GM23338 (cell line): ENCODE data around the gene MAST2.

Source experiments
- NANOG ChIP-seq: IDR thresholded peaks from 2 replicates; pipeline ENCODE4 v1.6.1; 2016; ENCODE audit warnings: antibody characterized with exemption, borderline replicate concordance
- POLR2AphosphoS5 ChIP-seq: IDR thresholded peaks from 2 replicates; pipeline ENCODE4 v1.6.1; 2016; ENCODE audit warnings: antibody characterized with exemption, low read depth
- STAT1 ChIP-seq: IDR thresholded peaks from one replicate; pipeline ENCODE4 v1.6.1; 2016; ENCODE audit warnings: antibody characterized with exemption; ENCODE audit not compliant: unreplicated experiment
- TF ChIP-seq, protein P1 (sequence below), 2 experiments: fragments of 200-600 bp in 1 of 2; sonication (generic) in 1 of 2; conservative IDR thresholded peaks; 2 replicates each; pipeline versions ENCODE4 v1.5.1 to v1.6.1; 2016 to 2017; ENCODE audit warnings: antibody characterized with exemption in 2 of 2, low read depth in 2 of 2, mild to moderate bottlenecking in 2 of 2, moderate library complexity in 1 of 2

DNA sequence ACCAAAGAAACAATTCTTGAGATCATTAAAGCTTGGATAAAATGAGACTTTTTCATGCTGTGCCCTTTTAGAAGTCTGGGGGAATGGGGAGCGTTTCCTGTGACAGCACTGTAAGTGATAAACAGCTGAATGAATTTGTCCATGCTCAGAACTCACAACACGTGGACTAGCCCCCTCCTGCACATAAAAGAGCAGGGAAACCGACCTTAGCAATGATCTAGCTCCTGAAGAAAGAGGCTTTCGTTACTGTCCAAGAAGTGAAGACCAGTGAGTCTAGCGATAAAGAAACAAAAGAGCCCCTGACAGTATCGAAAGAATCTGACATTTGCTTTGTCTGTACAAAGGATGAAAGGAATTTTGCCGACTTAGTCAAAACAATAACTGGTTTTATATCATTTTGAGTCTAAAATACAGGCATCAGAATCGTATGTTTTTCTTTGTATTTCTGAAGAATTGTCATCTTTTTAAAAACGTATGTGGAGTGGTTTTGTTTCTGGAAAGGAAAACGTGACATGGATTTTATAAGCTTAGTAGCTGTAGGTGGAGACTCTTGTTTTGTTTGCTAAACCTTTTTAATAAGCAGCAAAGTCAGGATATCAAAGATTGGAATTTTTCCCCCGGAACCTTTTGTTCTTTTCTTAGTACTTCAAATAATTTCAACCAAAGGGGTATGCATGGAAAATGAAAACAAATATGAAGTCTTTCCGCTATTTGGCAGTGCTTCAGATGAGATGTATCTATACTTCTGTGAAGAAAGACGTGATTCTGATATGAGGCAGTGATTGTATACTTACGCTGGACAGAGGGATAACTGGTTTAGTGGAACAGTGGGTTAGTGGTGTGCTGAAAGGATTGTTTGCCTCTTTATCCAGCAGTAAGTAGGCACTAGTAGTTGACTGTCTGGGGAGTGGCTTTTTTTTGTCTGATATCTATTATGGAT, 61.0 kb downstream of the MAST2 start:
- TF ChIP-seq NANOG (no peak), STAT1 (no peak), POLR2AphosphoS5 (no peak)
- TF ChIP-seq, protein P1, sequence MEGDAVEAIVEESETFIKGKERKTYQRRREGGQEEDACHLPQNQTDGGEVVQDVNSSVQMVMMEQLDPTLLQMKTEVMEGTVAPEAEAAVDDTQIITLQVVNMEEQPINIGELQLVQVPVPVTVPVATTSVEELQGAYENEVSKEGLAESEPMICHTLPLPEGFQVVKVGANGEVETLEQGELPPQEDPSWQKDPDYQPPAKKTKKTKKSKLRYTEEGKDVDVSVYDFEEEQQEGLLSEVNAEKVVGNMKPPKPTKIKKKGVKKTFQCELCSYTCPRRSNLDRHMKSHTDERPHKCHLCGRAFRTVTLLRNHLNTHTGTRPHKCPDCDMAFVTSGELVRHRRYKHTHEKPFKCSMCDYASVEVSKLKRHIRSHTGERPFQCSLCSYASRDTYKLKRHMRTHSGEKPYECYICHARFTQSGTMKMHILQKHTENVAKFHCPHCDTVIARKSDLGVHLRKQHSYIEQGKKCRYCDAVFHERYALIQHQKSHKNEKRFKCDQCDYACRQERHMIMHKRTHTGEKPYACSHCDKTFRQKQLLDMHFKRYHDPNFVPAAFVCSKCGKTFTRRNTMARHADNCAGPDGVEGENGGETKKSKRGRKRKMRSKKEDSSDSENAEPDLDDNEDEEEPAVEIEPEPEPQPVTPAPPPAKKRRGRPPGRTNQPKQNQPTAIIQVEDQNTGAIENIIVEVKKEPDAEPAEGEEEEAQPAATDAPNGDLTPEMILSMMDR (conservative IDR thresholded peaks at IDR 0.05; ENCODE audit: low read depth in 2 of 2) = no peak
